Hepatocyte (in vitro differentiated cells): ENCODE data around the gene ZNF579. TPM values are rescaled to one million over a fixed set of nuclear protein-coding genes. Genes with fewer than 3 reads are reported as not detected.

Experiments used
- DNase-seq: peaks from one replicate; pipeline ENCODE4 v3.0.0-alpha.2; 2016; ENCODE audit warnings: low spot score
- H2AFZ ChIP-seq: fragments of 200-600 bp; sonication (generic); 2 replicates; pipeline ENCODE4 v1.6.0; 2016; ENCODE audit warnings: antibody characterized with exemption, mild to moderate bottlenecking
- H3K27ac ChIP-seq: fragments of 200-600 bp; sonication (generic); 2 replicates; pipeline ENCODE4 v1.5.1; 2016; ENCODE audit warnings: mild to moderate bottlenecking
- H3K27me3 ChIP-seq: fragments of 200-600 bp; sonication (generic); 2 replicates; pipeline ENCODE4 v1.6.1; 2016
- H3K36me3 ChIP-seq: fragments of 200-600 bp; sonication (generic); replicated peaks from 2 replicates; pipeline ENCODE4 v1.5.1; 2016; ENCODE audit warnings: low read depth; ENCODE audit not compliant: insufficient read depth
- H3K4me1 ChIP-seq: fragments of 200-600 bp; sonication (generic); 2 replicates; pipeline ENCODE4 v1.5.1; 2016; ENCODE audit warnings: mild to moderate bottlenecking, moderate library complexity; ENCODE audit not compliant: insufficient read depth
- H3K4me2 ChIP-seq: fragments of 200-600 bp; sonication (generic); 2 replicates; pipeline ENCODE4 v1.6.0; 2016
- H3K4me3 ChIP-seq: fragments of 200-600 bp; sonication (generic); 2 replicates; pipeline ENCODE4 v1.5.1; 2016; ENCODE audit warnings: mild to moderate bottlenecking
- H3K79me2 ChIP-seq: fragments of 200-600 bp; sonication (generic); 2 replicates; pipeline ENCODE4 v1.6.0; 2017; ENCODE audit warnings: mild to moderate bottlenecking
- H3K9me2 ChIP-seq: fragments of 200-600 bp; sonication (generic); replicated peaks from 2 replicates; pipeline ENCODE4 v1.6.0; 2017; ENCODE audit warnings: mild to moderate bottlenecking; ENCODE audit not compliant: insufficient read depth
- H3K9me3 ChIP-seq: fragments of 200-600 bp; sonication (generic); 2 replicates; pipeline ENCODE4 v1.5.1; 2016; ENCODE audit warnings: low read depth, mild to moderate bottlenecking
- H4K20me1 ChIP-seq: fragments of 200-600 bp; sonication (generic); 2 replicates; pipeline ENCODE4 v1.6.0; 2016; ENCODE audit warnings: mild to moderate bottlenecking; ENCODE audit not compliant: insufficient read depth, poor library complexity, severe bottlenecking
- CTCF ChIP-seq: fragments of 200-600 bp; sonication (generic); IDR thresholded peaks from 2 replicates; pipeline ENCODE4 v1.5.1; 2016; ENCODE audit warnings: antibody characterized with exemption, mild to moderate bottlenecking; ENCODE audit not compliant: poor library complexity
- EZH2 ChIP-seq: fragments of 200-600 bp; sonication (generic); IDR thresholded peaks from 2 replicates; pipeline ENCODE4 v1.6.1; 2016; ENCODE audit warnings: antibody characterized with exemption, mild to moderate bottlenecking, borderline replicate concordance
- EZH2phosphoT487 ChIP-seq: fragments of 200-600 bp; sonication (generic); IDR thresholded peaks from one replicate; pipeline ENCODE4 v1.6.1; 2018; ENCODE audit warnings: antibody characterized with exemption, mild to moderate bottlenecking, low read depth, moderate library complexity; ENCODE audit not compliant: unreplicated experiment, severe bottlenecking
- WGBS: methylation state at CpG from one replicate; pipeline ENCODE4 v1.1.6; 2016; ENCODE audit warnings: low lambda C conversion rate; ENCODE audit errors: missing lambda C conversion rate; 5-methylcytosine and 5-hydroxymethylcytosine counted together
- polyA plus RNA-seq: library from polyadenylated mRNA; unstranded; fragments of >200 nt; fragmentation: Nextera tagmentation; extraction: Ambion mirVana; gene quantifications from 2 replicates; pipeline ENCODE4 v1.2.1, GENCODE V29; 2016
- total RNA-seq: library from RNA; depleted of rRNA; stranded (reverse); fragments of >200 nt; gene quantifications from 2 replicates; pipeline ENCODE4 v1.2.3, GENCODE V29; 2014

Gene ZNF579
- total and polyA plus RNA-seq, 2 experiments from 2014 or later: 5.1 to 14.8 TPM

GRCh38 chr19:55552620-55553019 is 28.0 kb downstream of the ZNF579 start:
- peaks cover 12% of the 10 kb centered on the region for H3K4me1 ChIP-seq
- no peaks in the 10 kb centered on the region for H4K20me1 ChIP-seq

GRCh38 chr19:55552206-55552605 is 28.4 kb downstream of the ZNF579 start:
- peak overlapping the region; percentile 27 for H3K4me2 ChIP-seq
- H2AFZ ChIP-seq: no peak overlapping the region
- no peaks in the 10 kb centered on the region for H3K9me2 ChIP-seq
- H3K79me2 ChIP-seq: no peaks in the 10 kb centered on the region
- H3K27ac ChIP-seq: no peak overlapping the region
- H3K4me1 ChIP-seq: peaks cover 12% of the 10 kb centered on the region
- no peaks in the 10 kb centered on the region for H3K9me3 ChIP-seq
- WGBS: 88% methylated on average over 5 of the region's 5 CpGs
- H3K27me3 ChIP-seq: no peaks in the 10 kb centered on the region
- no peaks in the 10 kb centered on the region for H4K20me1 ChIP-seq
- no peak for TF ChIP-seq EZH2phosphoT487
- TF ChIP-seq EZH2: no peak
- no peak for TF ChIP-seq CTCF
- DNase-seq: no peak
- H3K4me3 ChIP-seq: no peak overlapping the region
- H3K36me3 ChIP-seq: no peaks in the 10 kb centered on the region

More at GRCh38 chr19:55552620-55553019, 28.0 kb downstream of the ZNF579 start:
- Histone ChIP-seq H3K9me3 (no peaks in the 10 kb centered on the region), H3K4me3 (no peak overlapping the region), H3K9me2 (no peaks in the 10 kb centered on the region), H3K36me3 (no peaks in the 10 kb centered on the region), H2AFZ (no peak overlapping the region), H3K27ac (peak overlapping the region; percentile 43), H3K79me2 (no peaks in the 10 kb centered on the region), H3K4me2 (peak overlapping the region; percentile 27), H3K27me3 (no peaks in the 10 kb centered on the region)
- DNase-seq: peak; percentile 38
- no peak for TF ChIP-seq CTCF
- no peak for TF ChIP-seq EZH2
- no peak for TF ChIP-seq EZH2phosphoT487
- WGBS: 56% methylated on average over 13 of the region's 13 CpGs

- H3K4me3 ChIP-seq: no peak overlapping the region
- H3K27me3 ChIP-seq: no peaks in the 10 kb centered on the region
- H3K79me2 ChIP-seq: no peaks in the 10 kb centered on the region
- H3K27ac ChIP-seq: peak overlapping the region; percentile 85
- peak overlapping the region; percentile 72 for H3K4me2 ChIP-seq
- H3K36me3 ChIP-seq: no peaks in the 10 kb centered on the region
- peaks cover 12% of the 10 kb centered on the region for H3K4me1 ChIP-seq
- TF ChIP-seq EZH2phosphoT487 (no peak), EZH2 (no peak), CTCF (no peak)
- 38% methylated on average over 7 of the region's 7 CpGs for WGBS
- no peaks in the 10 kb centered on the region for H3K9me3 ChIP-seq
- peak overlapping the region; percentile 13 for H2AFZ ChIP-seq
- DNase-seq: no peak
- H4K20me1 ChIP-seq: no peaks in the 10 kb centered on the region
- no peaks in the 10 kb centered on the region for H3K9me2 ChIP-seq
Measured at GRCh38 chr19:55550321-55550650, 30.4 kb downstream of the ZNF579 start.
